ENCODE data around the gene DTNBP1. TPM values are rescaled to one million over a fixed set of nuclear protein-coding genes. Genes with fewer than 3 reads are reported as not detected.
"Not testable (repeated sequence)": the region's sequence is repeated elsewhere in the genome, so short reads cannot be mapped to it uniquely, and the experiment has no call there.

The DTNBP1 gene
- total RNA-seq, 1 experiment from 2014 or later = 28.2 TPM

- H3K27ac ChIP-seq (ENCODE audit: low read depth, low read length, poor library complexity, severe bottlenecking) = no peak overlapping the region
- H3K9me3 ChIP-seq (ENCODE audit: low read depth, low read length, poor library complexity, severe bottlenecking) = no peaks in the 10 kb centered on the region
- no peak overlapping the region for H3K4me3 ChIP-seq (ENCODE audit: low read depth, low read length, poor library complexity, severe bottlenecking)
- ChIA-PET POLR2A (ENCODE audit: low non-redundant PET) (no interaction called here), CTCF (no interaction called here)
- DNase-seq (ENCODE audit: low spot score) = no peak
- no peaks in the 10 kb centered on the region for H3K4me1 ChIP-seq (ENCODE audit: insufficient read depth, low read length, poor library complexity, severe bottlenecking)
- H3K27me3 ChIP-seq (replicated peaks; ENCODE audit: insufficient read depth, low read depth, low read length, poor library complexity) = peaks cover 23% of the 10 kb centered on the region
- intact Hi-C loops (cut with micrococcal nuclease; ENCODE audit: unreplicated experiment) = no loop called here
- H3K36me3 ChIP-seq (ENCODE audit: insufficient read depth, low read length, poor library complexity, severe bottlenecking) = no peaks in the 10 kb centered on the region
- TF ChIP-seq CTCF (conservative IDR thresholded peaks at IDR 0.05; ENCODE audit: low read depth, low read length) (no peak), EZH2 (IDR thresholded peaks at IDR 0.05; ENCODE audit: borderline replicate concordance, low read depth, low read length, poor library complexity, severe bottlenecking) (no peak)
- no TSS peak for BruUV-seq (replicated peaks)
Observed at GRCh38 chr6:15668918-15669317, 6.1 kb upstream of the DTNBP1 start.

DNA sequence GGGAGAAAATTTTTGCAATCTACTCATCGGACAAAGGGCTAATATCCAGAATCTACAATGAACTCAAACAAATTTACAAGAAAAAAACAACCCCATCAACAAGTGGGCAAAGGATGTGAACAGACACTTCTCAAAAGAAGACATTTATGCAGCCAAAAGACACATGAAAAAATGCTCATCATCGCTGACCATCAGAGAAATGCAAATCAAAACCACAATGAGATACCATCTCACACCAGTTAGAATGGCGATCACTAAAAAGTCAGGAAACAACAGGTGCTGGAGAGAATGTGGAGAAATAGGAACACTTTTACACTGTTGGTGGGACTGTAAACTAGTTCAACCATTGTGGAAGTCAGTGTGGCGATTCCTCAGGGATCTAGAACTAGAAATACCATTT is 4.1 kb upstream of the DTNBP1 start:
- H3K27ac ChIP-seq (ENCODE audit: low read depth, low read length, poor library complexity, severe bottlenecking); DNase-seq (ENCODE audit: low spot score); CTCF ChIA-PET; H3K36me3 ChIP-seq (ENCODE audit: insufficient read depth, low read length, poor library complexity, severe bottlenecking); intact Hi-C loops (cut with micrococcal nuclease; ENCODE audit: unreplicated experiment); H3K4me3 ChIP-seq (ENCODE audit: low read depth, low read length, poor library complexity, severe bottlenecking); POLR2A ChIA-PET (ENCODE audit: low non-redundant PET); H3K9me3 ChIP-seq (ENCODE audit: low read depth, low read length, poor library complexity, severe bottlenecking); H3K4me1 ChIP-seq (ENCODE audit: insufficient read depth, low read length, poor library complexity, severe bottlenecking); BruUV-seq (replicated peaks): not testable (repeated sequence)
- H3K27me3 ChIP-seq (replicated peaks; ENCODE audit: insufficient read depth, low read depth, low read length, poor library complexity) = peaks cover 15% of the 10 kb centered on the region

DNA sequence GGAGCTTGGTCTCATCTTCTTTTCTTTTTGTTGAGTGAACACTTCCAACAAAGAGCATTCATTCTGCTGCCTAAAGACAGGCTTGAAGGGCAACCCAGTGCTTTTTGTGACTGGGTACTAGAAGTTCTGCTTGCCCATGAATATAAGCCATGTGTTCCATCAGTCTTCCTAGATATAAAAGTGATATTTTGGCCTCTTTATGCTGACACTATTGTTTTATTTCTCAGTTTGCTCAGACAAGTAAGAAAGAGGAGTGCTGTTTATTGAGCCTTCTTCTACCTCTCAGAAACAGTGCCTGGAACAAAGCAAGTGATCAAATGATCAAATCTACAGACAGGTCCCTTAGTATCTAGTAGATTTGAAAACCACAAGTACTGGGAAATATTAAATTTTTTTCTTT is 2.4 kb upstream of the DTNBP1 start:
- H3K36me3 ChIP-seq (ENCODE audit: insufficient read depth, low read length, poor library complexity, severe bottlenecking) = no peaks in the 10 kb centered on the region
- TF ChIP-seq CTCF (conservative IDR thresholded peaks at IDR 0.05; ENCODE audit: low read depth, low read length) (no peak), EZH2 (IDR thresholded peaks at IDR 0.05; ENCODE audit: borderline replicate concordance, low read depth, low read length, poor library complexity, severe bottlenecking) (no peak)
- POLR2A ChIA-PET (ENCODE audit: low non-redundant PET) = no interaction called here

DNA sequence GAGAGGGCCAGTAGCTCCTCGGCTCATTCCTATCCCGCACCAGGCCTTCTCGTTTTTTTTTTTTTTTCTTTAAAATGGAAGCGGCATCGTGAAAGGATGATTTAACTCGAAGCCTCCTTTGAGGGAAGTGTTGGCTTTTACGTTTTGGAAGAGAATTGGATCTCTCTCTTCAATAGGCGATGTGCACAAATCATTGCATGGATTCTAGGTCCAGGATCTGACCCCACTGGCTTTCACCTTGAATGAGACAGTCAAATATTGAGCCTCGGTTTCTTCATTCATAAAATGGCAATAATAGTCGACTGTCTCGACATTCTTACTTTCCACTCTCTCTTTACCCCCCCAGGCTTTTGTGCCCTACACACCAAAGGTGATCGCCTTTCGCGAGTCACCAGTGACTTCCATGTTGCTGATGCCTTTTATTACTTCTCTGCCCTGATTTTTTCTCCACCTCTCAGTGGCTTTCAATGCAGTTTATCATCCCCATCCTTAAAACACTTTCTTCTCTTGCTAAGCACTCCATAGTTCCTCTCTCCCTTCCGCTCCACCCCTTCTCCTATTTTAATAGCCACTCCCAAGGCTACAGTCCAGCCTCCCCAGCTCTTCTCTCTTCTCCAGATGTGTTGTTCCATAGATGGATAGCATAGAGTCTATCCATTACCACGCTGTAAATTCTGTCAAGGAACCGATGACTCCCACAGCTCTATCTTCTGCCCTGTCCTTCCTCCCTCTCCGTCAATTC is 473 bp upstream of the DTNBP1 start:
- no peak for DNase-seq (ENCODE audit: low spot score)
- ChIA-PET CTCF (interaction anchor here (0.6 to 1.3 kb wide), 2 partner anchors 28 to 275 kb away, joined by 6 read pairs; no protein-coding TSS in a partner anchor), POLR2A (ENCODE audit: low non-redundant PET) (no interaction called here)
- TF ChIP-seq CTCF (conservative IDR thresholded peaks at IDR 0.05; ENCODE audit: low read depth, low read length) (no peak), EZH2 (IDR thresholded peaks at IDR 0.05; ENCODE audit: borderline replicate concordance, low read depth, low read length, poor library complexity, severe bottlenecking) (no peak)
- Histone ChIP-seq H3K4me1 (ENCODE audit: insufficient read depth, low read length, poor library complexity, severe bottlenecking) (peaks cover 4% of the 10 kb centered on the region), H3K27me3 (replicated peaks; ENCODE audit: insufficient read depth, low read depth, low read length, poor library complexity) (no peaks in the 10 kb centered on the region), H3K36me3 (ENCODE audit: insufficient read depth, low read length, poor library complexity, severe bottlenecking) (no peaks in the 10 kb centered on the region), H3K9me3 (ENCODE audit: low read depth, low read length, poor library complexity, severe bottlenecking) (no peaks in the 10 kb centered on the region), H3K27ac (ENCODE audit: low read depth, low read length, poor library complexity, severe bottlenecking) (no peak overlapping the region), H3K4me3 (ENCODE audit: low read depth, low read length, poor library complexity, severe bottlenecking) (peak overlapping the region; percentile 74)
- no TSS peak for BruUV-seq (replicated peaks)
- intact Hi-C loops (cut with micrococcal nuclease; ENCODE audit: unreplicated experiment) = no loop called here

More for the DNA sequence above, 2.4 kb upstream of the DTNBP1 start:
- H3K4me1 ChIP-seq (ENCODE audit: insufficient read depth, low read length, poor library complexity, severe bottlenecking) = peaks cover 4% of the 10 kb centered on the region
- no TSS peak for BruUV-seq (replicated peaks)
- H3K9me3 ChIP-seq (ENCODE audit: low read depth, low read length, poor library complexity, severe bottlenecking) = no peaks in the 10 kb centered on the region
- CTCF ChIA-PET = no interaction called here
- intact Hi-C loops (cut with micrococcal nuclease; ENCODE audit: unreplicated experiment) = no loop called here
- peaks cover 13% of the 10 kb centered on the region for H3K27me3 ChIP-seq (replicated peaks; ENCODE audit: insufficient read depth, low read depth, low read length, poor library complexity)
- H3K27ac ChIP-seq (ENCODE audit: low read depth, low read length, poor library complexity, severe bottlenecking) = no peak overlapping the region
- no peak overlapping the region for H3K4me3 ChIP-seq (ENCODE audit: low read depth, low read length, poor library complexity, severe bottlenecking)
- no peak for DNase-seq (ENCODE audit: low spot score)

Data from A673 (cell line).